H1 (cell line): ENCODE data around the gene SNX13. TPM values are rescaled to one million over a fixed set of nuclear protein-coding genes. Genes with fewer than 3 reads are reported as not detected.

Experiments used
- ASH2L ChIP-seq: fragments of 200-600, 300-600 bp; sonication (generic); IDR thresholded peaks from one replicate; pipeline ENCODE4 v1.7.1; 2017; ENCODE audit warnings: low read length
- ATF3 ChIP-seq: IDR thresholded peaks from 2 replicates; pipeline ENCODE4 v1.6.1; 2011; ENCODE audit warnings: low read depth, mild to moderate bottlenecking, low read length; ENCODE audit not compliant: insufficient read depth
- BCL11A ChIP-seq, 2 experiments: IDR thresholded peaks; one replicate each; pipeline ENCODE4 v1.6.1; 2011; ENCODE audit warnings: low read depth in 2 of 2, low read length in 2 of 2, mild to moderate bottlenecking in 2 of 2
- E2F6 ChIP-seq: IDR thresholded peaks from 2 replicates; pipeline ENCODE4 v1.6.1; 2012; ENCODE audit warnings: inconsistent platforms
- EGR1 ChIP-seq: IDR thresholded peaks from 2 replicates; pipeline ENCODE4 v1.6.1; 2011; ENCODE audit warnings: low read depth, low read length, borderline replicate concordance
- EP300 ChIP-seq, 2 experiments: IDR thresholded peaks; 1 replicate in 1 of 2; 2 replicates in 1 of 2; pipeline ENCODE4 v1.6.1; 2011 to 2012; ENCODE audit warnings: low read depth in 2 of 2, low read length in 2 of 2, mild to moderate bottlenecking in 2 of 2, borderline replicate concordance in 1 of 2, inconsistent platforms in 1 of 2, moderate library complexity in 1 of 2
- JUN ChIP-seq: IDR thresholded peaks from 2 replicates; pipeline ENCODE4 v1.6.1; 2011; ENCODE audit warnings: low read depth, mild to moderate bottlenecking, improper control_type of control experiment, low read length
- JUND ChIP-seq: IDR thresholded peaks from 2 replicates; pipeline ENCODE4 v1.6.1; 2011; ENCODE audit warnings: mild to moderate bottlenecking, improper control_type of control experiment, low read length
- NRF1 ChIP-seq: IDR thresholded peaks from 2 replicates; pipeline ENCODE4 v1.6.1; 2011; ENCODE audit warnings: mild to moderate bottlenecking, low read depth, low read length, improper control_type of control experiment
- RXRA ChIP-seq: IDR thresholded peaks from 2 replicates; pipeline ENCODE4 v1.6.1; 2011; ENCODE audit warnings: low read depth, mild to moderate bottlenecking, low read length, moderate library complexity; ENCODE audit not compliant: insufficient read depth
- SAP30 ChIP-seq: fragments of 300-600 bp; sonication (generic); IDR thresholded peaks from 2 replicates; pipeline ENCODE4 v1.7.1; 2012; ENCODE audit warnings: low read length, moderate library complexity, mild to moderate bottlenecking, inconsistent platforms; ENCODE audit not compliant: insufficient read depth, insufficient replicate concordance
- SIN3A ChIP-seq, 2 experiments: IDR thresholded peaks in 1 of 2; conservative IDR thresholded peaks in 1 of 2; 2 replicates each; pipeline ENCODE4 v1.6.1; 2011 to 2012; ENCODE audit warnings: low read length in 2 of 2, improper control_type of control experiment in 1 of 2, low read depth in 1 of 2, mild to moderate bottlenecking in 1 of 2
- TAF7 ChIP-seq: optimal IDR thresholded peaks from 2 replicates; pipeline ENCODE3; 2011; ENCODE audit warnings: low read depth, mild to moderate bottlenecking, inconsistent platforms, low read length, moderate library complexity, borderline replicate concordance
- TBP ChIP-seq: IDR thresholded peaks from 2 replicates; pipeline ENCODE4 v1.6.1; 2011; ENCODE audit warnings: low read depth, low read length, improper control_type of control experiment
- polyA plus RNA-seq, 7 experiments: library from polyadenylated mRNA; depleted of rRNA in 3 of 7; stranded (reverse) in 5 of 7; unstranded in 2 of 7; fragments of >200 nt in 5 of 7; fragments of 200-250 nt in 2 of 7; gene quantifications; 1 replicate in 5 of 7; 2 replicates in 1 of 7; 4 replicates in 1 of 7; pipeline versions ENCODE4 v1.2.1 to v1.2.3, GENCODE V29; 2011 to 2013; ENCODE audit warnings: missing spikeins in 2 of 7, mixed read lengths in 2 of 7
- total RNA-seq: library from RNA; stranded (reverse); fragmentation: NEBNext Ultra II Directional; extraction: Animal tissue kit (Norgen Biotek cat#: 25700); gene quantifications from 2 replicates; pipeline ENCODE4 v1.2.1, GENCODE V29; 2021
- TF ChIP-seq, protein P1 (sequence below): IDR thresholded peaks from 2 replicates; pipeline ENCODE4 v1.6.1; 2012; ENCODE audit warnings: low read length, inconsistent platforms

The SNX13 gene
- total and polyA plus RNA-seq, 2 of the 8 experiments (the other 6 are each of a cell fraction or from before 2014, with no cell fraction given), result 5.5 to 27.4 TPM

GRCh38 chr7:17939606-17940301 is 540 bp downstream of the SNX13 start (continued):
- no peak for TF ChIP-seq RXRA
- TF ChIP-seq BCL11A (IDR thresholded peaks at IDR 0.05; ENCODE audit: low read depth in 2 of 2, low read length in 2 of 2), result no peak
- no peak for TF ChIP-seq ASH2L
- peak; percentile 3; the same call in 1 of the 2 replicates for TF ChIP-seq E2F6
- TF ChIP-seq EP300 (IDR thresholded peaks at IDR 0.05; ENCODE audit: borderline replicate concordance in 1 of 2, low read depth in 2 of 2, low read length in 2 of 2), result no peak
- TF ChIP-seq SAP30, result peak; percentile 52
- no peak for TF ChIP-seq TBP
- TF ChIP-seq, protein P1, sequence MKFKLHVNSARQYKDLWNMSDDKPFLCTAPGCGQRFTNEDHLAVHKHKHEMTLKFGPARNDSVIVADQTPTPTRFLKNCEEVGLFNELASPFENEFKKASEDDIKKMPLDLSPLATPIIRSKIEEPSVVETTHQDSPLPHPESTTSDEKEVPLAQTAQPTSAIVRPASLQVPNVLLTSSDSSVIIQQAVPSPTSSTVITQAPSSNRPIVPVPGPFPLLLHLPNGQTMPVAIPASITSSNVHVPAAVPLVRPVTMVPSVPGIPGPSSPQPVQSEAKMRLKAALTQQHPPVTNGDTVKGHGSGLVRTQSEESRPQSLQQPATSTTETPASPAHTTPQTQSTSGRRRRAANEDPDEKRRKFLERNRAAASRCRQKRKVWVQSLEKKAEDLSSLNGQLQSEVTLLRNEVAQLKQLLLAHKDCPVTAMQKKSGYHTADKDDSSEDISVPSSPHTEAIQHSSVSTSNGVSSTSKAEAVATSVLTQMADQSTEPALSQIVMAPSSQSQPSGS, result no peak
- TF ChIP-seq NRF1, result no peak
- TF ChIP-seq EGR1, result no peak
- no peak for TF ChIP-seq TAF7
- TF ChIP-seq JUND, result no peak
- TF ChIP-seq ATF3, result no peak
- TF ChIP-seq SIN3A (conservative IDR thresholded peaks at IDR 0.05 in 1 of 2, IDR thresholded peaks at IDR 0.05 in 1 of 2; ENCODE audit: low read depth in 1 of 2, low read length in 2 of 2), result no peak
- TF ChIP-seq JUN, result no peak
